Epidermal melanocyte (primary cell): ENCODE data around the gene MST1.
"Not testable (repeated sequence)": the region's sequence is repeated elsewhere in the genome, so short reads cannot be mapped to it uniquely, and the experiment has no call there.

ENCODE experiments used
- DNase-seq: peaks from one replicate; pipeline ENCODE4 v3.0.0; 2011; ENCODE audit warnings: low spot score; ENCODE audit not compliant: insufficient read length

The MST1 gene

DNA sequence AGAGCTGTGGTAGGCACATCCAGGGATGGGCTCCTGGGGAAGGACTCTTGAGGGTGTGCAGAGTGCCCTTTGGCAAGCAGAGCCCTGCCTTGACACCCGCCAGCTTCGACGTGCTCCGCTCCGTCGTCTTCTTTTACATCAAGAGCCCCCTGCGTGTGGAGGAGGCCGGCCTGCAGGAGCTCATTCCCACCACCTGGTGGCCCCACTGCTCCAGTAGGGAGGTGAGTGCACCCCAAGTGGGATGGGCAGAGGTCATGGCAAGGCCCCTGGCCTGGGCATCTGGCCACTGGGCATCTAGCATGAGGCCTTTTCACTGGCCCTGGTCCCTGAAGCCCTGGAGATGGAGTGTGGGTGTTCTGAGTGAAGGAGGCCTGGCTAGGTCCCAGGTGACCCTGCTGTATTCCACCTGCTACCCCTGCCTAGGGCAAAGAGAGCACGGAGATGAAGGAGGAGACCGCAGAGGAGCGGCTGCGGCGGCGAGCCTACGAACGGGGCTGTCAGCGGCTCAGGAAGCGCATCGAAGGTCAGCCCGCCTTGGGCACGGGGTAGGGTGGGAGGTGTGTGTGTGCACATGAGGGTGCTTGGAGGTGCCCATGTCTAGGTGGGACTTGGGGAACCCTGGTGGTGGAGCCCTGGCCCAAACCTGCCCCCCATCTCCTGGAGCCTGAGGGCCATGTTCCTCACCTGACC, 12.3 kb upstream of the MST1 start:
- no peak for DNase-seq

DNA sequence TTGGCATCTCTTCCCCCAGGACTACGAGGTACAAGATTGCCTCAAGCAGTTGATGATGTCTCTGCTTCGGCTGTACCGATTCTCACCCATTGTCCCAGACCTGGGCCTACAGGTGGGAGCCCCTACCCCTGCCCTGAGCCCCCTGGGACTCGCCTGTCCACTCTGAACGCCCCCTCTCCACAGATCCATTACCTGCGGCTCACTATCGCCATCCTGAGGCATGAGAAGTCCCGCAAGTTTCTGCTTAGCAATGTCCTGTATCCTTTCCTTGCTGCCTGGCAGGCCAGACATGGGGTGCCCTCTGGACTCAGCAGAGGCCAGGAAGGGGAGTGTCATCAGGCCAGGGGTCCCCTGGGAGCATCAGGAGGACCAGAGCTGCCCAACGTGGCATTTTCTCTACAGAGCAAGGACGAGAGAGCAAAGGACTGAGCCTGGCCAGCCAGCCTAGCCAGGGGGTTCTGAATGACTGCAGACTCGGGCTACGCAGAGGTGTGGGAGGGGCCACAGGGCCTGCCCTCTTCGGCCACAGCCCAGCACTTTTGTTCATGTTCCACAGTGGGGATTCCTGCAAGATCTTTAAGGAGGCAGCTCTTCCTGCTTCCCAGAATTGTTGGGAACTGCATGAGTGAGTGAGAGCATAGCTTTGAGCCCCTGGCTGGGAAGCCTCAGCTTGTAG, 11.3 kb upstream of the MST1 start:
- no peak for DNase-seq

GRCh38 chr3:49700014-49700413, 10.7 kb upstream of the MST1 start:
- no peak for DNase-seq

DNA sequence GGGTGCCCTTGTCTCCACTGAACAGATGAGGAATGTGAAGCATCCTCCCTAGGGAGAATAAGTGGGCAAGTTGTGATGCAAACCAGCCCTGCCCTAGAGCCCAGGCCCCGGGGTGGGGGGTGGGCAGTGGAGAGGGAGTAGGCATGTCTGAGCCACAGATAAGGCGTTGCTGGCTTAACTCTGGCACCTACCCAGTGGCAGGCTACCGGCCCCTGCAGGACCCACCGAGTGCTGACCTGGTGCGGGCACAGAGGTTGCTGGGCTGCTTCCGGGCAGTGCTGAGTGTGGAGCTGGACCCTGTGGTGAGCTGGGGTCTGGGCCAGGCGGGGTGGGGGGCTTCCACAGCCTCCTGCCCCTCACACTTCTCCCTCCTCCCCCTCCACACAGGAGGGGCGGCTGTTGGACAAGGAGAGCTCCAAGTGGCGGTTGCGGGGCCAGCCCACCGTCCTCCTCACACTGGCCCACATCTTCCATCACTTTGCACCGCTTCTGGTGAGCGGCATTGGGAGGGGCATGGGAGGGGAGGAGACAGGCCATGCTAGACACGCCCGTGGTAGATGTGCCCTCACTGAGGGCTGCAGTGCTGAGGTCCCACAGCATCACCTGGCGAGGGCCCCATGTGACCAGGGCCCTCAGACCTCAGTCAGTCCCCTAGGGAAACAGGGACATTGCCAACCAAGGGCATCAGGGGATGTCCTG, 10.2 kb upstream of the MST1 start:
- DNase-seq, result no peak

- DNase-seq, result not testable (repeated sequence)
Measured at GRCh38 chr3:49695350-49696015, 6.2 kb upstream of the MST1 start.

DNA sequence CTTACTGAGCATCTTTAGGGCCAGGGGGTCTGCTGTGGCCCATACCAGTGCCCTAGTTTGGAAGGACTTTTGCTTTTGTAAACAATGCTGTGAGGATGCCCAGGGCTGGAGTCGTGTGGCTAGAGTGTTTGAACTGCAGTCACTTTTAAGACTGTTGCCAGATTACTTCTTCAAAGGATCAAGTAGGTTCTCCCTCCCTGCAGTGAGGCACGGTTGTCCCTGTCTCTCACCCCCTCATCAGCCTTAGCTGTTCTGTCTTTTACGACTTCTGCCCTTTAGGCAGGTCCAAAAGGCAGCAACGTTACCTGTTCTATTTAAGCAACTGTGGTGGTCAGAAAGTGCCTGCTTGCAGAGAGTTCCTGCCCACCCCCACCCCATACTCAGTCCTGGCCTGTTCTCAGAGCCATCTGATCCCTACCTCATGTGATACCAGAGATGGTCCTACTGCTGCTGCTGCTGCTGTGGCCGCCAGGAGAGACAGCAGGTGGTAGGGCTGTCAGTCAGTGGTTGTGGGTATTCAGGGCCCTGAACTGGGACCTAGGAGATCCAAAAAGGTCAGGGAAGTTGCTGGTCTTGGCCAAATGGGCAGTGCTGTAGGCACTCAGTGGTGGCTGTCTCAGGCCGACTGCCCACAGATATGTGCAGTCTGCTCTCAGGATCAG, 5.3 kb upstream of the MST1 start:
- DNase-seq, result not testable (repeated sequence)

GRCh38 chr3:49691481-49691880, 2.2 kb upstream of the MST1 start:
- not testable (repeated sequence) for DNase-seq

GRCh38 chr3:49690856-49691255, 1.6 kb upstream of the MST1 start:
- not testable (repeated sequence) for DNase-seq

GRCh38 chr3:49689908-49690624, 792 bp upstream of the MST1 start:
- DNase-seq, result not testable (repeated sequence)

GRCh38 chr3:49688338-49689045, 782 bp downstream of the MST1 start:
- DNase-seq, result not testable (repeated sequence)

DNA sequence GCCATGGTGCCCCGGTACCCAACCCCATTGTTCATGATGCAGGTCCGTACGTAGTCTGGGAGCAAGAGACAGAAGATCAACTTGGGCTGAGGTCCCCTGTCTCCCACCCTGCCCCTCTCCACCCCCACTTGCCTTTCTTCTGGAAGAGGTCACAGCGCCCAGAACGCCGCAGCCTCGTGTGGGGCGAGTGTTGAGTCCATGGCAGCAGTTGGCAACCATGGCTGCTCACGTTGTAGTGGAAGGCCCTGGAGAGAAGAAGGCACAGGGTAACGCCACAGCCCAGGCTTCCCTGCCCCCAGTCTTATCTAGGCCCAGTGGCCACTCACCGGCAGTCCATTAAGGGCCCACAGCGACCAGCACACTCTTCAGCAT, 1.9 kb downstream of the MST1 start:
- not testable (repeated sequence) for DNase-seq

- not testable (repeated sequence) for DNase-seq
Measured at GRCh38 chr3:49686769-49687423, 2.4 kb downstream of the MST1 start.

- DNase-seq, result not testable (repeated sequence)
Measured at GRCh38 chr3:49686346-49686745, 2.9 kb downstream of the MST1 start.

DNA sequence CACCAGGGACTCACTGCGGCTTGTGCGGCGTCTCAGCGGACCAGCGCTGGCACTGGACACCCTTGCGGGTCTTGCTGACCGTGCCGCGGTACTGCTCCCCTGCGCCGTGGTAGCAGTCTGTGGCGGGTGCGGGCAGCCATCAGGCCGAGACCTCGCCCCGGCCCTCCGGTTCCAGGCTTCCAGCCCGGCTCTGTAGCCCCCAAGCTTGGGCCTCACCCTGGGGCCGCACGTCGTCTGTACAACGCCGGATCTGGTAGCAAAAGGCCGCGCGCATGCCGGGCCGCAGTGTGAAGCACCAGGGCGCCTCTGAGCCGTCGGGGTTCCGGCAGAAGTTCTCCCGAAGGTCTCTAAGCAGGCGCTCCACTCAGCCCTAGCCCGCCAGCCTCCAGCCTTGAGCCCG, 3.4 kb downstream of the MST1 start:
- not testable (repeated sequence) for DNase-seq

DNA sequence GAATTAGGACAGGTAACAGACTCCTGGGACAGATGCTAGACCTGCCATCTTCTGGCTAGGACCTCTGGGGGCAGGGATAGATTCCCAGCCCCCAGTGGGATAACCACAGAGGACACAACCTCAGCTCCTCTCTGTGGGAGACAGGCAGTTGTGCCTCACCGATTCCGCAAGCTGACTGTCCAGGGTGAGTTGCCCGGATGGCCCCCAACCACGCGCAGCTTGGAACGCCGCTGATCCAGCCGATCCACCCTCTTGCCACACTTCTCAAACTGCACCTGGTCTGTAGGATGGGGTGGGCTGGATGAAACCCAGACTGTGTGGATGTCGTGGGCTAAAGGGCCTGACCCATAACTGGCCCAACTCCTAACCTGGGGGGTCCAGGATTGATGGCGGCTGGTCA, 4.2 kb downstream of the MST1 start:
- DNase-seq, result not testable (repeated sequence)

DNA sequence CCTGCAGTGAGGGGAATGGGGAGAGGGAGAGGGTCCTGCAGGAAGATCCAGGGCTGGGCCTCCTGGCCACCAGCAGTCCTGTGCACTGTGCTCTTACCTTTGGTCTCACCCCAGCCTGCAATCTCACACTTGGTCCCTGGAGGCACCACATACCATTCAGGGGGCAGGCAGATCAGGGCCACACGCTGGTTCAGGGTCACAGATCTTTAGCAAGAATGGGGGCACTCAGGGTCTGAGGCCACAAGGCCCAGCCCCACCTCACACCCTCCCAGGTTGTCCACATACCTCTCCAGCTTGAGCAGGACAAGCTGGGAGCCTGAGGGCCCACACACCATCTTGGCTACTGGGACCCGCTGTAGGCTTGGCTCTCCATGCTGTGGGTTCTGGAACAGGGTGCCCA, 4.8 kb downstream of the MST1 start:
- DNase-seq, result not testable (repeated sequence)

GRCh38 chr3:49683162-49683561, 6.1 kb downstream of the MST1 start:
- DNase-seq, result no peak

DNA sequence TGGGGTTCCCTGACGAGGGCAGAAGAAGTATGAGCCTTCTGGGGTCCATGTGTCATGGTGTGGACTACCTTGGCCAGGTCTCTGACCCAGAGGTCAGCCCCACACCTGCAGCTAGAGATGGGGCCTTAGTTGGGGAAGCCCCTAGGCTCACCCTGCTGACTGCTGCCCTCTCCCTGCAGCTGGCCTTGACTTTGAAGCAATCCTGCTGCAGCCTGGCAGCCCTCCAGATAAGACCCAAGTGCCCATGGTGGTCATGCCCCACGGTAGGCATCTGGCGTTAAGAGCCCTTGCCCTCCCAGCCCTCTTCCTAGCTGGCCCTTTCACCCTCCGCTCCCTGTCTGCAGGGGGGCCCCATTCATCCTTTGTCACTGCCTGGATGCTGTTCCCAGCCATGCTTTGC, 7.7 kb downstream of the MST1 start:
- DNase-seq, result no peak

DNA sequence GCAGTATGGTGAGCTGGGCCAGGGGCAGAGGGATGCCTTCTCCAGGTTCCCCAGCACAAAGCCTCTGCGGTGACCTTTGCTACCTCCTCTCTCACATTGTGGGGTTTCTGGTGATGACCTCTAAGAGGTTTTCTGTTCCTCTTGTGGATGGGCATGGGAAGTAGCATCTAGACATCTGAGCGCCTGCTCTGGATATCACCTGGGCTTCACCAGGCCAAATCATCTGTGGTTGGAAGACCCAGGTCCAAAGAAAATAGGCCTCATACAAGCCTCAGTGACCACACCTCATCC, 8.1 kb downstream of the MST1 start:
- no peak for DNase-seq
